Measurements from ENCODE around the gene TLL1. TPM values are rescaled to one million over a fixed set of nuclear protein-coding genes. Genes with fewer than 3 reads are reported as not detected.

TLL1 gene
- total RNA-seq, 1 experiment from 2014 or later, result 0.63 TPM

DNA sequence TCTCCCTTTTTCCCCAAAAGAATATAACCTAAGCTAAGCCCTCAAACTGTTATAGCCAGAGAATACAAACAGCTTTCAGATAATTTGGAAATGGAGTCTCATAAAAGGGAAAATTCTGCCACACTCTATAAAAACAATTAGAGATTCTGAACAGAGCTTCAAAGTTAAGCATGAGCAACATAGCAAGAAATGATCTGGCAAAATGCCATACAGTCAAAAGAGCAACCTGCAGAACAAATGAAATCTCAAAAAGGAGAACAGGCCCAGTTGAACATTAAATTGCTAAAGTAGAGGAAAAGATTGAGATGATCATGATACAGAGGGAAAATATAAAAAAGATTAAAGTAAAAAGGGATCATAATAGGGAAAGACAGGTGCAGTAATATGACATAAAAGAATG is 250.5 kb downstream of the TLL1 start:
- DNase-seq (ENCODE audit: low spot score) (no peak), ATAC-seq (no peak)
- ChIA-PET CTCF (interaction anchor here (2.6 kb wide), 1 partner anchor 630 kb away, joined by 9 read pairs; no protein-coding TSS in a partner anchor), POLR2A (no interaction called here)
- no peaks in the 10 kb centered on the region for H3K9me3 Mint-ChIP-seq
- TF ChIP-seq IRF2 (CRISPR knock-in tag; IDR thresholded peaks at IDR 0.05; ENCODE audit: borderline replicate concordance, low read depth) (no peak), ZNF671 (CRISPR knock-in tag; IDR thresholded peaks at IDR 0.05) (no peak), TEAD4 (CRISPR knock-in tag; IDR thresholded peaks at IDR 0.05) (no peak), ETV6 (CRISPR knock-in tag; IDR thresholded peaks at IDR 0.05) (no peak), FOXK1 (CRISPR knock-in tag; IDR thresholded peaks at IDR 0.05) (no peak), MXD4 (CRISPR knock-in tag; IDR thresholded peaks at IDR 0.05; ENCODE audit: borderline replicate concordance) (no peak), NR2C2 (CRISPR knock-in tag; IDR thresholded peaks at IDR 0.05) (no peak), SMAD3 (CRISPR knock-in tag; IDR thresholded peaks at IDR 0.05; ENCODE audit: borderline replicate concordance) (no peak), TP53 (CRISPR knock-in tag; IDR thresholded peaks at IDR 0.05) (no peak)
- TF ChIP-seq, protein P1, sequence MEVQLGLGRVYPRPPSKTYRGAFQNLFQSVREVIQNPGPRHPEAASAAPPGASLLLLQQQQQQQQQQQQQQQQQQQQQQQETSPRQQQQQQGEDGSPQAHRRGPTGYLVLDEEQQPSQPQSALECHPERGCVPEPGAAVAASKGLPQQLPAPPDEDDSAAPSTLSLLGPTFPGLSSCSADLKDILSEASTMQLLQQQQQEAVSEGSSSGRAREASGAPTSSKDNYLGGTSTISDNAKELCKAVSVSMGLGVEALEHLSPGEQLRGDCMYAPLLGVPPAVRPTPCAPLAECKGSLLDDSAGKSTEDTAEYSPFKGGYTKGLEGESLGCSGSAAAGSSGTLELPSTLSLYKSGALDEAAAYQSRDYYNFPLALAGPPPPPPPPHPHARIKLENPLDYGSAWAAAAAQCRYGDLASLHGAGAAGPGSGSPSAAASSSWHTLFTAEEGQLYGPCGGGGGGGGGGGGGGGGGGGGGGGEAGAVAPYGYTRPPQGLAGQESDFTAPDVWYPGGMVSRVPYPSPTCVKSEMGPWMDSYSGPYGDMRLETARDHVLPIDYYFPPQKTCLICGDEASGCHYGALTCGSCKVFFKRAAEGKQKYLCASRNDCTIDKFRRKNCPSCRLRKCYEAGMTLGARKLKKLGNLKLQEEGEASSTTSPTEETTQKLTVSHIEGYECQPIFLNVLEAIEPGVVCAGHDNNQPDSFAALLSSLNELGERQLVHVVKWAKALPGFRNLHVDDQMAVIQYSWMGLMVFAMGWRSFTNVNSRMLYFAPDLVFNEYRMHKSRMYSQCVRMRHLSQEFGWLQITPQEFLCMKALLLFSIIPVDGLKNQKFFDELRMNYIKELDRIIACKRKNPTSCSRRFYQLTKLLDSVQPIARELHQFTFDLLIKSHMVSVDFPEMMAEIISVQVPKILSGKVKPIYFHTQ (CRISPR knock-in tag; IDR thresholded peaks at IDR 0.05), result no peak
- TF ChIP-seq, protein P2, sequence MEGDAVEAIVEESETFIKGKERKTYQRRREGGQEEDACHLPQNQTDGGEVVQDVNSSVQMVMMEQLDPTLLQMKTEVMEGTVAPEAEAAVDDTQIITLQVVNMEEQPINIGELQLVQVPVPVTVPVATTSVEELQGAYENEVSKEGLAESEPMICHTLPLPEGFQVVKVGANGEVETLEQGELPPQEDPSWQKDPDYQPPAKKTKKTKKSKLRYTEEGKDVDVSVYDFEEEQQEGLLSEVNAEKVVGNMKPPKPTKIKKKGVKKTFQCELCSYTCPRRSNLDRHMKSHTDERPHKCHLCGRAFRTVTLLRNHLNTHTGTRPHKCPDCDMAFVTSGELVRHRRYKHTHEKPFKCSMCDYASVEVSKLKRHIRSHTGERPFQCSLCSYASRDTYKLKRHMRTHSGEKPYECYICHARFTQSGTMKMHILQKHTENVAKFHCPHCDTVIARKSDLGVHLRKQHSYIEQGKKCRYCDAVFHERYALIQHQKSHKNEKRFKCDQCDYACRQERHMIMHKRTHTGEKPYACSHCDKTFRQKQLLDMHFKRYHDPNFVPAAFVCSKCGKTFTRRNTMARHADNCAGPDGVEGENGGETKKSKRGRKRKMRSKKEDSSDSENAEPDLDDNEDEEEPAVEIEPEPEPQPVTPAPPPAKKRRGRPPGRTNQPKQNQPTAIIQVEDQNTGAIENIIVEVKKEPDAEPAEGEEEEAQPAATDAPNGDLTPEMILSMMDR (IDR thresholded peaks at IDR 0.05), result no peak
- TF ChIP-seq, protein P3, sequence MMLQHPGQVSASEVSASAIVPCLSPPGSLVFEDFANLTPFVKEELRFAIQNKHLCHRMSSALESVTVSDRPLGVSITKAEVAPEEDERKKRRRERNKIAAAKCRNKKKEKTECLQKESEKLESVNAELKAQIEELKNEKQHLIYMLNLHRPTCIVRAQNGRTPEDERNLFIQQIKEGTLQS (CRISPR knock-in tag; conservative IDR thresholded peaks at IDR 0.05), result no peak
- TF ChIP-seq, protein P4, sequence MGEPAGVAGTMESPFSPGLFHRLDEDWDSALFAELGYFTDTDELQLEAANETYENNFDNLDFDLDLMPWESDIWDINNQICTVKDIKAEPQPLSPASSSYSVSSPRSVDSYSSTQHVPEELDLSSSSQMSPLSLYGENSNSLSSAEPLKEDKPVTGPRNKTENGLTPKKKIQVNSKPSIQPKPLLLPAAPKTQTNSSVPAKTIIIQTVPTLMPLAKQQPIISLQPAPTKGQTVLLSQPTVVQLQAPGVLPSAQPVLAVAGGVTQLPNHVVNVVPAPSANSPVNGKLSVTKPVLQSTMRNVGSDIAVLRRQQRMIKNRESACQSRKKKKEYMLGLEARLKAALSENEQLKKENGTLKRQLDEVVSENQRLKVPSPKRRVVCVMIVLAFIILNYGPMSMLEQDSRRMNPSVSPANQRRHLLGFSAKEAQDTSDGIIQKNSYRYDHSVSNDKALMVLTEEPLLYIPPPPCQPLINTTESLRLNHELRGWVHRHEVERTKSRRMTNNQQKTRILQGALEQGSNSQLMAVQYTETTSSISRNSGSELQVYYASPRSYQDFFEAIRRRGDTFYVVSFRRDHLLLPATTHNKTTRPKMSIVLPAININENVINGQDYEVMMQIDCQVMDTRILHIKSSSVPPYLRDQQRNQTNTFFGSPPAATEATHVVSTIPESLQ (CRISPR knock-in tag; IDR thresholded peaks at IDR 0.05), result no peak
- no peaks in the 10 kb centered on the region for H3K4me1 Mint-ChIP-seq
- H3K36me3 Mint-ChIP-seq, result no peaks in the 10 kb centered on the region
- no peaks in the 10 kb centered on the region for H3K27me3 Mint-ChIP-seq (ENCODE audit: low read depth)
- H3K27ac Mint-ChIP-seq, result no peak overlapping the region
- no peak overlapping the region for H3K4me3 Mint-ChIP-seq

DNA sequence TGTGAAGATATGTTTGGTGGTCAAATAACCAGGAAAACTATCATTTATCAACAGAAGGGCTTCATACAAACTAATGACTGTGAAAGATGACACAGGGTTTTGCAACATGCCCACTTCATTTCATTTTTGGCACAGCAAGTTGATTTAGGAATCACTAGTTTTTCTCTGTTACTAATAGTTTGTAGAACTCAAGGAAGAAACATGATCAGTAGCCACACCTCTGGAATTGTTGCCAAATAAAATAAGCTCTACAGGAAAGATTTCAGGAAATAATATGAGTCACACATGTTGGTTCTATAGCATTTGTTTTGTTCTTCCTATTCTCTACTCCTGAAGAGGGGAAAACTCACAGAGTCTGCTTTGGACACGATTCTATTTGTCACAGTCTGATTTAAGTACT is 255.4 kb downstream of the TLL1 start:
- DNase-seq (ENCODE audit: low spot score), result no peak
- Mint-ChIP-seq H3K9me3 (peaks cover 9% of the 10 kb centered on the region), H3K36me3 (no peaks in the 10 kb centered on the region), H3K27me3 (ENCODE audit: low read depth) (no peaks in the 10 kb centered on the region), H3K4me1 (no peaks in the 10 kb centered on the region), H3K4me3 (no peak overlapping the region), H3K27ac (no peak overlapping the region)
- no peak for ATAC-seq
- CTCF ChIA-PET, result no interaction called here
- POLR2A ChIA-PET, result no interaction called here
- no peak for TF ChIP-seq ZNF121 (CRISPR knock-in tag; IDR thresholded peaks at IDR 0.05)
- TF ChIP-seq, protein P5, sequence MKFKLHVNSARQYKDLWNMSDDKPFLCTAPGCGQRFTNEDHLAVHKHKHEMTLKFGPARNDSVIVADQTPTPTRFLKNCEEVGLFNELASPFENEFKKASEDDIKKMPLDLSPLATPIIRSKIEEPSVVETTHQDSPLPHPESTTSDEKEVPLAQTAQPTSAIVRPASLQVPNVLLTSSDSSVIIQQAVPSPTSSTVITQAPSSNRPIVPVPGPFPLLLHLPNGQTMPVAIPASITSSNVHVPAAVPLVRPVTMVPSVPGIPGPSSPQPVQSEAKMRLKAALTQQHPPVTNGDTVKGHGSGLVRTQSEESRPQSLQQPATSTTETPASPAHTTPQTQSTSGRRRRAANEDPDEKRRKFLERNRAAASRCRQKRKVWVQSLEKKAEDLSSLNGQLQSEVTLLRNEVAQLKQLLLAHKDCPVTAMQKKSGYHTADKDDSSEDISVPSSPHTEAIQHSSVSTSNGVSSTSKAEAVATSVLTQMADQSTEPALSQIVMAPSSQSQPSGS (CRISPR knock-in tag; IDR thresholded peaks at IDR 0.05; ENCODE audit: borderline replicate concordance, low read depth), result no peak
- TF ChIP-seq FOXJ3 (CRISPR knock-in tag; IDR thresholded peaks at IDR 0.05; ENCODE audit: borderline replicate concordance), result no peak
- no peak for TF ChIP-seq ZNF219 (CRISPR knock-in tag; IDR thresholded peaks at IDR 0.05; ENCODE audit: borderline replicate concordance)
- TF ChIP-seq TEAD1 (CRISPR knock-in tag; IDR thresholded peaks at IDR 0.05), result no peak
- TF ChIP-seq, protein P6, sequence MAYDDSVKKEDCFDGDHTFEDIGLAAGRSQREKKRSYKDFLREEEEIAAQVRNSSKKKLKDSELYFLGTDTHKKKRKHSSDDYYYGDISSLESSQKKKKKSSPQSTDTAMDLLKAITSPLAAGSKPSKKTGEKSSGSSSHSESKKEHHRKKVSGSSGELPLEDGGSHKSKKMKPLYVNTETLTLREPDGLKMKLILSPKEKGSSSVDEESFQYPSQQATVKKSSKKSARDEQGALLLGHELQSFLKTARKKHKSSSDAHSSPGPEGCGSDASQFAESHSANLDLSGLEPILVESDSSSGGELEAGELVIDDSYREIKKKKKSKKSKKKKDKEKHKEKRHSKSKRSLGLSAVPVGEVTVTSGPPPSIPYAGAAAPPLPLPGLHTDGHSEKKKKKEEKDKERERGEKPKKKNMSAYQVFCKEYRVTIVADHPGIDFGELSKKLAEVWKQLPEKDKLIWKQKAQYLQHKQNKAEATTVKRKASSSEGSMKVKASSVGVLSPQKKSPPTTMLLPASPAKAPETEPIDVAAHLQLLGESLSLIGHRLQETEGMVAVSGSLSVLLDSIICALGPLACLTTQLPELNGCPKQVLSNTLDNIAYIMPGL (CRISPR knock-in tag; IDR thresholded peaks at IDR 0.05), result no peak

Data from WTC11 (cell line).